Kidney (tissue), 14 donors: ENCODE results near the gene AGTR2. TPM values are rescaled to one million over a fixed set of nuclear protein-coding genes. Genes with fewer than 3 reads are reported as not detected.

Source experiments
- DNase-seq, 5 donors: peaks; one replicate each; pipeline ENCODE4 v3.0.0-alpha.2; 2013 to 2020
- FAIRE-seq: peaks from 2 replicates; lab custom pipeline; 2012; peaks lifted over from hg19 to GRCh38; lab: Jason Lieb, UNC
- H3K27ac ChIP-seq, 2 donors: one replicate each; pipeline ENCODE4 v1.7.0; 2013; ENCODE audit warnings: low read depth in 2 of 2, low read length in 2 of 2, inconsistent platforms in 1 of 2
- H3K27me3 ChIP-seq: one replicate; pipeline ENCODE4 v1.7.1; 2013; ENCODE audit warnings: low read length, inconsistent platforms; ENCODE audit not compliant: control insufficient read depth, insufficient read depth
- H3K36me3 ChIP-seq, 3 donors: one replicate each; pipeline versions ENCODE4 v1.7.0 to v1.7.1; 2013; ENCODE audit warnings: low read length in 3 of 3, control low read depth in 1 of 3, inconsistent platforms in 1 of 3; ENCODE audit not compliant: insufficient read depth in 3 of 3, control insufficient read depth in 2 of 3
- H3K4me1 ChIP-seq, 3 donors: one replicate each; pipeline versions ENCODE4 v1.7.0 to v1.7.1; 2013; ENCODE audit warnings: low read length in 3 of 3, inconsistent platforms in 1 of 3, low read depth in 1 of 3; ENCODE audit not compliant: control insufficient read depth in 2 of 3, insufficient read depth in 2 of 3
- H3K4me3 ChIP-seq, 3 donors: one replicate each; pipeline versions ENCODE4 v1.7.0 to v1.8.1; 2013; ENCODE audit warnings: low read length in 3 of 3, control low read depth in 1 of 3, inconsistent platforms in 1 of 3
- H3K9ac ChIP-seq, 3 donors: one replicate each; pipeline versions ENCODE4 v1.7.0 to v1.7.1; 2013; ENCODE audit warnings: low read length in 3 of 3, control low read depth in 1 of 3, inconsistent platforms in 1 of 3
- H3K9me3 ChIP-seq, 3 donors: one replicate each; pipeline versions ENCODE4 v1.7.0 to v1.7.1; 2013; ENCODE audit warnings: low read length in 3 of 3, control low read depth in 1 of 3, inconsistent platforms in 1 of 3; ENCODE audit not compliant: control insufficient read depth in 2 of 3, insufficient read depth in 1 of 3
- intact Hi-C: fragments of 100-400 bp; cut with DNase I; formaldehyde crosslinking; loops from one replicate; pipeline ENCODE4 v1.11.1; 2022
- polyA plus RNA-seq: library from polyadenylated mRNA; stranded (reverse); fragments of 350-450 nt; fragmentation: Illumina TruSeq; extraction: RNeasy Lipid Tissue Mini Kit (QIAGEN cat#74804); gene quantifications from one replicate; pipeline ENCODE4 v1.2.3, GENCODE V29; 2014; ENCODE audit warnings: low read depth, low replicate concordance; ENCODE audit not compliant: insufficient read depth
- total RNA-seq: library from RNA; stranded (reverse); fragmentation: NEBNext Ultra II Directional; extraction: Animal tissue kit (Norgen Biotek cat#: 25700); gene quantifications from one replicate; pipeline ENCODE4 v1.2.1, GENCODE V29; 2021
- TF ChIP-seq, protein P1 (sequence below): IDR thresholded peaks from 3 replicates; pipeline ENCODE4 v1.5.1; 2012; ENCODE audit warnings: mild to moderate bottlenecking, moderate library complexity, borderline replicate concordance; ENCODE audit not compliant: insufficient read depth; ENCODE audit errors: extremely low read depth
- donor health status: control.
- donor health status: control.
- donor health status: control.
- donor health status: control.
- donor health status: control.
- donor health status: DM: yes; HTN: yes; CAD: no.
- donor health status: Normal renal cell carcinoma (clear cell type).

Gene AGTR2
- total and polyA plus RNA-seq, 2 donors from 2014 or later, result 0.19 TPM; not detected in 1

DNA sequence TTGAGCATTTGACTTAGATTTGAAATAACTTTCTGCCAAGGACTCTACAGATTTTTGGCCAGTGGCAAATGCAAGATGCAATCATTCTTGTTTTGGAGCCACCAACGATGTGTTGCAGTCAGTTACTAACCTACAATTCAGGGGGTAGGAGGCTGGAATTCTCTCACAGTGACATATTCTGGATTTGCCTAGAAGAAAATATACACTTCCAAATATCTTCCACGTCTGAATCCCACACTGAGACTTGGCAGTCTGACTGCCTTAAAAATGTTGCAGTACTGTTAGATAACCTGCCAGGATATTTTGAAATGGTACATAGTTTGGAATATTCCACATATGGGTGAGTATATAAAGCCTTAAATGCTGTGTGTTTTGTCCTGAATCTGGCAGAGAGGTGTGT lies 27.6 kb upstream of the AGTR2 start:
- Histone ChIP-seq H3K4me1 (no peaks in the 10 kb centered on the region), H3K9ac (no peak overlapping the region), H3K9me3 (no peaks in the 10 kb centered on the region), H3K27me3 (no peaks in the 10 kb centered on the region), H3K4me3 (no peak overlapping the region), H3K27ac (no peak overlapping the region), H3K36me3 (no peaks in the 10 kb centered on the region)
- TF ChIP-seq, protein P1, sequence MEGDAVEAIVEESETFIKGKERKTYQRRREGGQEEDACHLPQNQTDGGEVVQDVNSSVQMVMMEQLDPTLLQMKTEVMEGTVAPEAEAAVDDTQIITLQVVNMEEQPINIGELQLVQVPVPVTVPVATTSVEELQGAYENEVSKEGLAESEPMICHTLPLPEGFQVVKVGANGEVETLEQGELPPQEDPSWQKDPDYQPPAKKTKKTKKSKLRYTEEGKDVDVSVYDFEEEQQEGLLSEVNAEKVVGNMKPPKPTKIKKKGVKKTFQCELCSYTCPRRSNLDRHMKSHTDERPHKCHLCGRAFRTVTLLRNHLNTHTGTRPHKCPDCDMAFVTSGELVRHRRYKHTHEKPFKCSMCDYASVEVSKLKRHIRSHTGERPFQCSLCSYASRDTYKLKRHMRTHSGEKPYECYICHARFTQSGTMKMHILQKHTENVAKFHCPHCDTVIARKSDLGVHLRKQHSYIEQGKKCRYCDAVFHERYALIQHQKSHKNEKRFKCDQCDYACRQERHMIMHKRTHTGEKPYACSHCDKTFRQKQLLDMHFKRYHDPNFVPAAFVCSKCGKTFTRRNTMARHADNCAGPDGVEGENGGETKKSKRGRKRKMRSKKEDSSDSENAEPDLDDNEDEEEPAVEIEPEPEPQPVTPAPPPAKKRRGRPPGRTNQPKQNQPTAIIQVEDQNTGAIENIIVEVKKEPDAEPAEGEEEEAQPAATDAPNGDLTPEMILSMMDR, result no peak
- FAIRE-seq (no peak), DNase-seq (no peak)
- intact Hi-C loops, result no loop called here

DNA sequence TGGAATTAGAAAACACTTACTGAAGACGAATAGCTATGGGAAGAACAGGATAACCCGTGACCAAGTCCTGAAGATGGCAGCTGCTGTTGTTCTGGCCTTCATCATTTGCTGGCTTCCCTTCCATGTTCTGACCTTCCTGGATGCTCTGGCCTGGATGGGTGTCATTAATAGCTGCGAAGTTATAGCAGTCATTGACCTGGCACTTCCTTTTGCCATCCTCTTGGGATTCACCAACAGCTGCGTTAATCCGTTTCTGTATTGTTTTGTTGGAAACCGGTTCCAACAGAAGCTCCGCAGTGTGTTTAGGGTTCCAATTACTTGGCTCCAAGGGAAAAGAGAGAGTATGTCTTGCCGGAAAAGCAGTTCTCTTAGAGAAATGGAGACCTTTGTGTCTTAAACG lies 2.4 kb downstream of the AGTR2 start:
- intact Hi-C loops, result no loop called here
- FAIRE-seq (no peak), DNase-seq (peak in 1 of 5 donors; percentile 42)
- Histone ChIP-seq H3K9me3 (no peaks in the 10 kb centered on the region), H3K4me3 (peak overlapping the region in 1 of 3 donors; percentile 60), H3K27ac (no peak overlapping the region), H3K27me3 (no peaks in the 10 kb centered on the region), H3K4me1 (no peaks in the 10 kb centered on the region), H3K9ac (peak overlapping the region in 1 of 3 donors; percentile 10), H3K36me3 (no peaks in the 10 kb centered on the region)
- TF ChIP-seq, protein P1, result no peak

DNA sequence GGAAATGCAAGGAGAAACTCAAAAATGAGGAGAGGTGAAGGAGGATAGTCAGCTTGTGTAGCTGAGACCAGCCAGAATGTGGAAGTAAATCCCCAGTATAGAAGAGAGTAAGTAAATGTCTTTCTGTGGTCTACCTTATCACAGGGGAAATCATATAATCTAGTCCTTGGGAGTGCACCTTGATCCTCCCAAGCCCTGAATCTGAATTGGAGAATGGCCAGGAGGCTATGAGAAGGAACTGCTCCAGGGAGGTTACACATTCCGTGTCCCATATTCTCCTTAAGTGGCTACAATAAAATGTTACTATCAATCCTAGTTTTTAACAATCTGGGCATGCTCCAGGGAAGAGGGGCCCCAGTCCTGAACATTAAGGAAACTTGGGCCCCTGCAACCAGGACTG lies 10.8 kb downstream of the AGTR2 start:
- TF ChIP-seq, protein P1, result no peak
- H3K36me3 ChIP-seq, result no peaks in the 10 kb centered on the region
- intact Hi-C loops, result no loop called here
- no peak overlapping the region for H3K4me3 ChIP-seq
- FAIRE-seq (no peak), DNase-seq (no peak)
- no peaks in the 10 kb centered on the region for H3K9me3 ChIP-seq
- H3K27me3 ChIP-seq, result no peaks in the 10 kb centered on the region
- no peak overlapping the region for H3K9ac ChIP-seq
- no peaks in the 10 kb centered on the region for H3K4me1 ChIP-seq
- no peak overlapping the region for H3K27ac ChIP-seq

DNA sequence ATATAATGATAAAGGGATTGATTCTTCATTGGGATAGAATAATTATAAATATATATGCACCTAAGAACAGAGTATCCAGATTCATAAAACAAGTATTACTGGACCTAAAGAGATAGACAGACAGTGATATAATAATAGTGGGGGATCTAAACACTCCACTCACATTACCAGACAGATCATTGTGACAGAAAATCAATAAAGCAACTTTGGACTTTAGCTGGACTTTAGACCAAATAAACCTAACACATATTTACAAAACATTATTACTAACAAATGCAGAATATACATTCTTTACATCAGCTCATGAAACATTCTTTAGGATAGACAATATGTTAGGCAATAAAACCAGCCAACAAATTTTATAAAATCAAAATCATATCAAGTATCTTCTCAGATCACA lies 14.6 kb downstream of the AGTR2 start:
- TF ChIP-seq, protein P1, result no peak
- H3K36me3 ChIP-seq, result no peaks in the 10 kb centered on the region
- H3K27ac ChIP-seq, result no peak overlapping the region
- intact Hi-C loops, result no loop called here
- no peaks in the 10 kb centered on the region for H3K27me3 ChIP-seq
- H3K4me1 ChIP-seq, result no peaks in the 10 kb centered on the region
- no peaks in the 10 kb centered on the region for H3K9me3 ChIP-seq
- no peak for DNase-seq
- no peak overlapping the region for H3K9ac ChIP-seq
- H3K4me3 ChIP-seq, result no peak overlapping the region
- peak; percentile 85 for FAIRE-seq
